Endothelial cell of umbilical vein (primary cell): ENCODE measurements around the gene NUDT17. TPM values are rescaled to one million over a fixed set of nuclear protein-coding genes. Genes with fewer than 3 reads are reported as not detected.

ENCODE experiments used
- BruUV-seq: library from RNA; stranded (reverse); fragments of 400-500 nt; replicated peaks from 2 replicates; lab custom pipeline; 2021; lab: Mats Ljungman, UMichigan
- CTCF ChIA-PET: fragments of 300-600, 350-600 bp; sonication (Branson Sonifier 250); formaldehyde crosslinking; loops from one replicate; lab custom pipeline; 2021; ENCODE audit warnings: antibody characterized with exemption, inconsistent platforms; lab: Charles Lee
- POLR2A ChIA-PET: fragments of 300-600, 350-600 bp; sonication (Branson Sonifier 250); formaldehyde crosslinking; loops from one replicate; lab custom pipeline; 2021; ENCODE audit warnings: antibody characterized with exemption, inconsistent platforms; lab: Charles Lee
- DNase-seq: peaks from one replicate; pipeline ENCODE4 v3.0.0-alpha.2; 2011; ENCODE audit warnings: low read depth, low spot score
- FAIRE-seq: peaks from 2 replicates; lab custom pipeline; 2011; peaks lifted over from hg19 to GRCh38; lab: Jason Lieb, UNC
- H2AFZ ChIP-seq: 2 replicates; pipeline ENCODE4 v1.6.0; 2012; ENCODE audit warnings: low read depth, low read length, control low read depth, inconsistent platforms
- H3K27ac ChIP-seq: 2 replicates; pipeline ENCODE4 v1.5.1; 2011; ENCODE audit warnings: low read depth, mild to moderate bottlenecking, control low read depth, low read length, moderate library complexity; ENCODE audit not compliant: insufficient read depth
- H3K27me3 ChIP-seq, 2 experiments: 2 replicates each; pipeline versions ENCODE4 v1.6.0 to v1.6.1; 2011; ENCODE audit warnings: low read length in 2 of 2, mixed read lengths in 1 of 2; ENCODE audit not compliant: control insufficient read depth in 2 of 2, insufficient read depth in 2 of 2
- H3K36me3 ChIP-seq, 2 experiments: 2 replicates in 1 of 2; 3 replicates in 1 of 2; pipeline ENCODE4 v1.5.1; 2011; ENCODE audit warnings: low read length in 2 of 2, mild to moderate bottlenecking in 1 of 2, moderate library complexity in 1 of 2; ENCODE audit not compliant: control insufficient read depth in 2 of 2, insufficient read depth in 2 of 2; ENCODE audit errors: extremely low read depth in 1 of 2
- H3K4me1 ChIP-seq: 3 replicates; pipeline ENCODE4 v1.5.1; 2011; ENCODE audit warnings: mild to moderate bottlenecking, low read length; ENCODE audit not compliant: control insufficient read depth, insufficient read depth; ENCODE audit errors: extremely low read depth
- H3K4me2 ChIP-seq: 2 replicates; pipeline ENCODE4 v1.6.1; 2011; ENCODE audit warnings: low read length, control low read depth, mixed read lengths; ENCODE audit not compliant: insufficient read depth
- H3K4me3 ChIP-seq, 3 experiments: fragments of 200-600 bp in 1 of 3; sonication (generic), shearing (Covaris generic) in 1 of 3; replicated peaks in 1 of 3; 2 replicates each; pipeline ENCODE4 v1.5.1; 2011 to 2016; ENCODE audit warnings: control low read depth in 3 of 3, low read length in 3 of 3, mild to moderate bottlenecking in 2 of 3, inconsistent platforms in 1 of 3, low read depth in 1 of 3, moderate library complexity in 1 of 3; ENCODE audit not compliant: insufficient read depth in 1 of 3
- H3K79me2 ChIP-seq: 2 replicates; pipeline ENCODE4 v1.6.0; 2012; ENCODE audit warnings: low read length, inconsistent platforms; ENCODE audit not compliant: control insufficient read depth, insufficient read depth
- H3K9ac ChIP-seq: replicated peaks from 2 replicates; pipeline ENCODE3; 2011; ENCODE audit warnings: low read length, control low read depth; ENCODE audit not compliant: insufficient read depth; ENCODE audit errors: extremely low read depth
- H3K9me1 ChIP-seq: replicated peaks from 3 replicates; pipeline ENCODE4 v1.6.0; 2011; ENCODE audit warnings: mild to moderate bottlenecking, low read length; ENCODE audit not compliant: control insufficient read depth, insufficient read depth; ENCODE audit errors: extremely low read depth
- H3K9me3 ChIP-seq: replicated peaks from 2 replicates; pipeline ENCODE4 v1.5.1; 2012; ENCODE audit warnings: low read length, inconsistent platforms; ENCODE audit not compliant: control insufficient read depth, insufficient read depth
- H4K20me1 ChIP-seq: replicated peaks from 2 replicates; pipeline ENCODE3; 2011; ENCODE audit warnings: mild to moderate bottlenecking, low read length; ENCODE audit not compliant: control insufficient read depth, insufficient read depth; ENCODE audit errors: extremely low read depth
- EZH2 ChIP-seq: IDR thresholded peaks from 2 replicates; pipeline ENCODE4 v1.6.1; 2012; ENCODE audit warnings: borderline replicate concordance, low read depth, mild to moderate bottlenecking, moderate library complexity, low read length, inconsistent platforms; ENCODE audit not compliant: severe bottlenecking
- FOS ChIP-seq: IDR thresholded peaks from 2 replicates; pipeline ENCODE4 v1.6.1; 2011; ENCODE audit warnings: mild to moderate bottlenecking, low read length, moderate library complexity, borderline replicate concordance; ENCODE audit not compliant: insufficient read depth
- GATA2 ChIP-seq: IDR thresholded peaks from 2 replicates; pipeline ENCODE4 v1.7.0; 2011; ENCODE audit warnings: low read depth, mild to moderate bottlenecking, moderate library complexity, mixed read lengths, low read length; ENCODE audit not compliant: insufficient read length, insufficient read depth
- JUN ChIP-seq: IDR thresholded peaks from 2 replicates; pipeline ENCODE4 v1.6.1; 2011; ENCODE audit warnings: borderline replicate concordance, low read depth; ENCODE audit not compliant: insufficient read length, insufficient read depth
- MYC ChIP-seq: IDR thresholded peaks from one replicate; pipeline ENCODE4 v1.6.1; 2011; ENCODE audit warnings: mild to moderate bottlenecking, low read depth, low read length
- POLR2A ChIP-seq: IDR thresholded peaks from 2 replicates; pipeline ENCODE4 v1.6.1; 2012; ENCODE audit warnings: low read depth, mild to moderate bottlenecking, control low read depth, low read length
- POLR2AphosphoS5 ChIP-seq: IDR thresholded peaks from 2 replicates; pipeline ENCODE4 v1.6.1; 2012; ENCODE audit warnings: low read depth, mild to moderate bottlenecking, control low read depth, low read length, moderate library complexity; ENCODE audit not compliant: insufficient read depth
- dilution Hi-C: fragments of 300-500 bp; cut with MboI; formaldehyde crosslinking; loops from one replicate; pipeline ENCODE4 v1.15.0; 2019; ENCODE audit warnings: low sequenced_read_pairs; ENCODE audit not compliant: extremely low pct_ligation_motif_present
- intact Hi-C: fragments of 100-400 bp; cut with micrococcal nuclease; formaldehyde crosslinking; loops from one replicate; pipeline ENCODE4 v1.10.0; 2022
- polyA plus RNA-seq, 4 experiments: library from polyadenylated mRNA; depleted of rRNA in 3 of 4; stranded (reverse) in 3 of 4; unstranded in 1 of 4; fragments of >200 nt; gene quantifications; 2 replicates each; pipeline versions ENCODE4 v1.2.1 to v1.2.3, GENCODE V29; 2011 to 2012; ENCODE audit warnings: missing spikeins in 1 of 4
- total RNA-seq: library from RNA; stranded (reverse); gene quantifications from 2 replicates; pipeline ENCODE4 v1.2.3, GENCODE V29; 2021
- TF ChIP-seq, protein P1 (sequence below): IDR thresholded peaks from 2 replicates; pipeline ENCODE4 v1.6.1; 2011; ENCODE audit not compliant: insufficient read depth, insufficient read length
- TF ChIP-seq, protein P2 (sequence below), 2 donors: IDR thresholded peaks; 1 replicate in 1 of 2; 2 replicates in 1 of 2; pipeline ENCODE4 v1.5.1; 2011; ENCODE audit warnings: low read length in 2 of 2, mild to moderate bottlenecking in 2 of 2, moderate library complexity in 2 of 2, control low read depth in 1 of 2, inconsistent platforms in 1 of 2, low read depth in 1 of 2; ENCODE audit not compliant: insufficient read depth in 1 of 2; ENCODE audit errors: extremely low read depth in 1 of 2

NUDT17 gene
- total and polyA plus RNA-seq, 2 donors (not counting 3 experiments of a cell fraction or from before 2014, with no cell fraction given): 3.6 to 9.0 TPM

DNA sequence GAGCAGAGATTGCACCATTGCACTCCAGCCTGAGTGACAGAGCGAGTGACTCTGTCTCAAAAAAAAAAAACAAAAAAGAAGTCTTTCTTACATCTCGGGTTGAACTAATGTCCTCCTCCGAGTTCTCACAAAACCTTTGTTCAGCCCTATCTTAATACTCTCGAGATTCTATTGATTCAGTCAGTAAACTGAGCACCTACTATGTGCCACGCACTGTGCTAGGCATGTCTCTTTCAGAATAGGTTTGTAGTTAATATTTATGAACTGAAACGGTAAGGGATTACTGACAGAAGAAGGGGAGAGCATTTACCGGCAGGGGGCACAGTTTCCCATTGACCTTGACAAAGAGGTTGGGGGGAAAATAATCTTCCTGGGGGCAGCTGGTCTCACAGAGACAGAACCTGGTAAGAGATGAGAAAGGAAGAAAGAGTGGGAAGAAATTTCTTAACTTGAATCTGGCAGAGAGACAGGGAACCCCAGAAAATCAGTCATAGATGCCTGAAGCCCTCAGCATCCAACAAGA lies 10.1 kb downstream of the NUDT17 start:
- intact Hi-C loops: no loop called here
- no peaks in the 10 kb centered on the region for H3K9me1 ChIP-seq
- BruUV-seq: no TSS peak
- no peak overlapping the region for H2AFZ ChIP-seq
- CTCF ChIA-PET: interaction anchor here (6.1 kb wide), 1 partner anchor 9 kb away, joined by 154 read pairs; the partner anchor contains the start of gene NUDT17
- no peaks in the 10 kb centered on the region for H3K9me3 ChIP-seq
- H3K27me3 ChIP-seq: no peaks in the 10 kb centered on the region
- no peak overlapping the region for H3K9ac ChIP-seq
- POLR2A ChIA-PET: no interaction called here
- H3K4me2 ChIP-seq: no peak overlapping the region
- H3K4me1 ChIP-seq: peaks cover 7% of the 10 kb centered on the region
- dilution Hi-C loops: no loop called here
- FAIRE-seq: no peak
- TF ChIP-seq FOS: no peak
- no peak for TF ChIP-seq EZH2
- TF ChIP-seq, protein P1, sequence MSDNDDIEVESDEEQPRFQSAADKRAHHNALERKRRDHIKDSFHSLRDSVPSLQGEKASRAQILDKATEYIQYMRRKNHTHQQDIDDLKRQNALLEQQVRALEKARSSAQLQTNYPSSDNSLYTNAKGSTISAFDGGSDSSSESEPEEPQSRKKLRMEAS: no peak
- no peak for TF ChIP-seq POLR2A
- no peak for TF ChIP-seq GATA2
- no peak for TF ChIP-seq POLR2AphosphoS5
- TF ChIP-seq JUN: no peak
- TF ChIP-seq MYC: no peak
- TF ChIP-seq, protein P2, sequence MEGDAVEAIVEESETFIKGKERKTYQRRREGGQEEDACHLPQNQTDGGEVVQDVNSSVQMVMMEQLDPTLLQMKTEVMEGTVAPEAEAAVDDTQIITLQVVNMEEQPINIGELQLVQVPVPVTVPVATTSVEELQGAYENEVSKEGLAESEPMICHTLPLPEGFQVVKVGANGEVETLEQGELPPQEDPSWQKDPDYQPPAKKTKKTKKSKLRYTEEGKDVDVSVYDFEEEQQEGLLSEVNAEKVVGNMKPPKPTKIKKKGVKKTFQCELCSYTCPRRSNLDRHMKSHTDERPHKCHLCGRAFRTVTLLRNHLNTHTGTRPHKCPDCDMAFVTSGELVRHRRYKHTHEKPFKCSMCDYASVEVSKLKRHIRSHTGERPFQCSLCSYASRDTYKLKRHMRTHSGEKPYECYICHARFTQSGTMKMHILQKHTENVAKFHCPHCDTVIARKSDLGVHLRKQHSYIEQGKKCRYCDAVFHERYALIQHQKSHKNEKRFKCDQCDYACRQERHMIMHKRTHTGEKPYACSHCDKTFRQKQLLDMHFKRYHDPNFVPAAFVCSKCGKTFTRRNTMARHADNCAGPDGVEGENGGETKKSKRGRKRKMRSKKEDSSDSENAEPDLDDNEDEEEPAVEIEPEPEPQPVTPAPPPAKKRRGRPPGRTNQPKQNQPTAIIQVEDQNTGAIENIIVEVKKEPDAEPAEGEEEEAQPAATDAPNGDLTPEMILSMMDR (IDR thresholded peaks at IDR 0.05; ENCODE audit: extremely low read depth in 1 of 2, insufficient read depth in 1 of 2, low read depth in 1 of 2, low read length in 2 of 2): no peak
- H3K27ac ChIP-seq: no peak overlapping the region
- no peaks in the 10 kb centered on the region for H4K20me1 ChIP-seq
- peaks cover 16% of the 10 kb centered on the region for H3K79me2 ChIP-seq
- H3K4me3 ChIP-seq: no peak overlapping the region
- DNase-seq: no peak
- H3K36me3 ChIP-seq: peaks cover 15 to 37% of the 10 kb centered on the region in 2 experiments
